SK-N-MC (cell line): ENCODE data around the gene GINS2.

ENCODE experiments used
- EZH2 ChIP-seq: fragments of 200-600 bp; sonication (generic); IDR thresholded peaks from one replicate; pipeline ENCODE4 v1.6.1; 2017; ENCODE audit warnings: antibody characterized with exemption
- FOXP2 ChIP-seq: optimal IDR thresholded peaks from 2 replicates; pipeline ENCODE3; 2011; ENCODE audit warnings: mild to moderate bottlenecking, moderate library complexity; ENCODE audit not compliant: insufficient read depth; ENCODE audit errors: extremely low read length, control extremely low read depth
- POLR2AphosphoS5 ChIP-seq: IDR thresholded peaks from 2 replicates; pipeline ENCODE4 v1.6.1; 2012; ENCODE audit warnings: mild to moderate bottlenecking, low read depth, low read length, borderline replicate concordance

DNA sequence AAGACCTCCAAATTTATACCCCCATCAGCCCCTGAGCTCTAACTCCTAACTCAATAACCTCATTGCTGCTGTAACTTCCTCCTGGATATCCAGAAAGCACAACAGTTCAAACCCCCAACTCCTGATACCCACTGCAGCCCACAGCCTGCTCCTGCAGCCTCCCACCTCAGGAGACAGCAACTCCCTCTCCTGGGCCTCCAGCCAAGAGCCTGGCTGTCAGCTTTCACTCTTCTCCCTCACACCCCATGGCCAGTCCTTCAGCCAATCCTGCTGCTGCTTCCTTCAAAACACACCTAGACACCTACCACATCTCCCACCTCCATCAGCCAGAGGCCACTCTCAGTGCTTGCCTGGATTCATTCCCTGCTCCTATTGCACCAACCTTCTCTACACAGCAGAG, 5.4 kb downstream of the GINS2 start:
- TF ChIP-seq POLR2AphosphoS5 (no peak), EZH2 (no peak), FOXP2 (no peak)
